Astrocyte of the cerebellum (primary cell): ENCODE data around the gene MS4A18.
A peak's percentile ranks its signal among the peaks of the same experiment; 100 is the strongest.
"Not testable (repeated sequence)": the region's sequence is repeated elsewhere in the genome, so short reads cannot be mapped to it uniquely, and the experiment has no call there.

Experiments used
- DNase-seq: peaks from one replicate; pipeline ENCODE4 v3.0.0-alpha.2; 2011; ENCODE audit warnings: low read depth
- H3K4me3 ChIP-seq: 2 replicates; pipeline ENCODE4 v1.5.1; 2011; ENCODE audit warnings: mild to moderate bottlenecking, low read depth, low read length, moderate library complexity
- CTCF ChIP-seq: IDR thresholded peaks from 2 replicates; pipeline ENCODE4 v1.5.1; 2012; ENCODE audit warnings: low read length, low read depth, moderate library complexity, mild to moderate bottlenecking; ENCODE audit errors: missing control alignments
- in situ Hi-C: cut with HindIII; loops from 2 replicates; pipeline ENCODE4 v1.10.0; 2017; ENCODE audit warnings: low sequenced_read_pairs

The MS4A18 gene

GRCh38 chr11:60756307-60757032 lies 31.9 kb downstream of the MS4A18 start, which contains the start of gene MS4A15:
Gene MS4A15 (plus strand): TSS chr11:60756867. CDS start chr11:60763734, 6,867 bp downstream.
- DNase-seq, result no peak
- H3K4me3 ChIP-seq, result no peak within 1 kb of the TSS
- in situ Hi-C loops, result no loop called here
- peak; percentile 4 for TF ChIP-seq CTCF

- no peak for TF ChIP-seq CTCF
- no peak for DNase-seq
- no peak overlapping the region for H3K4me3 ChIP-seq
- in situ Hi-C loops, result no loop called here
These were observed 32.8 kb downstream of the MS4A18 start for GRCh38 chr11:60757231-60757800.

- DNase-seq, H3K4me3 ChIP-seq, in situ Hi-C loops: not testable (repeated sequence)
These were observed 34.2 kb downstream of the MS4A18 start for GRCh38 chr11:60758671-60759070.

GRCh38 chr11:60759438-60760225 lies 35.1 kb downstream of the MS4A18 start:
- DNase-seq, H3K4me3 ChIP-seq, in situ Hi-C loops: not testable (repeated sequence)

- no peak for DNase-seq
- in situ Hi-C loops, result no loop called here
These were observed 37.1 kb downstream of the MS4A18 start for GRCh38 chr11:60761436-60762190.

GRCh38 chr11:60762851-60763691 lies 38.6 kb downstream of the MS4A18 start:
- H3K4me3 ChIP-seq, result no peak overlapping the region
- DNase-seq, result no peak
- in situ Hi-C loops, result no loop called here
- TF ChIP-seq CTCF, result peak; percentile 19

More at GRCh38 chr11:60761436-60762190, 37.1 kb downstream of the MS4A18 start:
- no peak for TF ChIP-seq CTCF
- no peak overlapping the region for H3K4me3 ChIP-seq
